HG02938 (cell line): Measurements from ENCODE around the gene LHPP.
"Not testable (repeated sequence)": the region's sequence is repeated elsewhere in the genome, so short reads cannot be mapped to it uniquely, and the experiment has no call there.

Source experiments
- ATAC-seq: cut with Tn5 transposase; IDR thresholded peaks from one replicate; pipeline ENCODE4 v1.9.1; 2021; ENCODE audit warnings: mild to moderate bottlenecking, moderate library complexity; ENCODE audit not compliant: unreplicated experiment

The LHPP gene

GRCh38 chr10:124566981-124567835 is 105.6 kb downstream of the LHPP start:
- no peak for ATAC-seq

GRCh38 chr10:124568339-124568738 is 106.7 kb downstream of the LHPP start:
- ATAC-seq, result no peak

- no peak for ATAC-seq
These were observed 107.4 kb downstream of the LHPP start for GRCh38 chr10:124568848-124569622.

GRCh38 chr10:124569623-124570470 is 108.2 kb downstream of the LHPP start:
- no peak for ATAC-seq

- ATAC-seq, result no peak
These were observed 109.0 kb downstream of the LHPP start for GRCh38 chr10:124570646-124571045.

GRCh38 chr10:124572751-124573150 is 111.1 kb downstream of the LHPP start:
- ATAC-seq, result no peak

GRCh38 chr10:124573726-124574455 is 112.3 kb downstream of the LHPP start:
- no peak for ATAC-seq

- no peak for ATAC-seq
These were observed 112.9 kb downstream of the LHPP start for GRCh38 chr10:124574456-124575070.

- ATAC-seq, result no peak
These were observed 113.7 kb downstream of the LHPP start for GRCh38 chr10:124575107-124576035.

GRCh38 chr10:124576526-124577420 is 115.2 kb downstream of the LHPP start:
- no peak for ATAC-seq

GRCh38 chr10:124577651-124578050 is 116.0 kb downstream of the LHPP start:
- ATAC-seq, result no peak

- ATAC-seq, result no peak
These were observed 116.8 kb downstream of the LHPP start for GRCh38 chr10:124578231-124579010.

GRCh38 chr10:124579011-124579399 is 117.4 kb downstream of the LHPP start:
- no peak for ATAC-seq

GRCh38 chr10:124586142-124586541 is 124.5 kb downstream of the LHPP start:
- no peak for ATAC-seq

- no peak for ATAC-seq
These were observed 126.2 kb downstream of the LHPP start for GRCh38 chr10:124587811-124588211.

GRCh38 chr10:124588341-124588735 is 126.7 kb downstream of the LHPP start:
- not testable (repeated sequence) for ATAC-seq
